ENCODE data around the gene MAGOHB.
"Not testable (repeated sequence)": the region's sequence is repeated elsewhere in the genome, so short reads cannot be mapped to it uniquely, and the experiment has no call there.

DNA sequence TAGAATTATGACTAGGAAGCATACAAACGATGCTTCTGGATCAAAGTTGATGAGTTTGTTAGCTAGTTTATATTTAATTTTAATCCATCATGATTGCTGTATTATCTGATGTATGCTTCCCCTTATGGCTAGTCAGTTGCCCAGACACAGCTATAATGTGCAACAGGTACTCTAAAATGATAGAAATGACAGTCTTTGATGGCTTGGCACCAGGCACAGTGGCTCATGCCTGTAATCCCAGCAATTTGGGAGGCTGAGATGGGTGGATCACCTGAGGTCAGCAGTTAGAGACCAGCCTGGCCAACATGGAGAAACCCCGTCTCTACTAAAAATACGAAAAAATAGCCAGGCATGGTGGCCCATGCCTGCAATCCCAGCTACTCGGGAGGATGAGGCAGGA, 2.2 kb downstream of the MAGOHB start:
- not testable (repeated sequence) for TF ChIP-seq POLR2A, CTCF (IDR thresholded peaks at IDR 0.05)

Data from Peyer's patch (tissue), 4 donors.